GM18907 (cell line): ENCODE measurements around the gene F2RL2.
"Not testable (repeated sequence)": the region's sequence is repeated elsewhere in the genome, so short reads cannot be mapped to it uniquely, and the experiment has no call there.

Experiments used
- ATAC-seq: cut with Tn5 transposase; IDR thresholded peaks from one replicate; pipeline ENCODE4 v1.9.1; 2021; ENCODE audit warnings: mild to moderate bottlenecking, moderate library complexity; ENCODE audit not compliant: unreplicated experiment

The F2RL2 gene

DNA sequence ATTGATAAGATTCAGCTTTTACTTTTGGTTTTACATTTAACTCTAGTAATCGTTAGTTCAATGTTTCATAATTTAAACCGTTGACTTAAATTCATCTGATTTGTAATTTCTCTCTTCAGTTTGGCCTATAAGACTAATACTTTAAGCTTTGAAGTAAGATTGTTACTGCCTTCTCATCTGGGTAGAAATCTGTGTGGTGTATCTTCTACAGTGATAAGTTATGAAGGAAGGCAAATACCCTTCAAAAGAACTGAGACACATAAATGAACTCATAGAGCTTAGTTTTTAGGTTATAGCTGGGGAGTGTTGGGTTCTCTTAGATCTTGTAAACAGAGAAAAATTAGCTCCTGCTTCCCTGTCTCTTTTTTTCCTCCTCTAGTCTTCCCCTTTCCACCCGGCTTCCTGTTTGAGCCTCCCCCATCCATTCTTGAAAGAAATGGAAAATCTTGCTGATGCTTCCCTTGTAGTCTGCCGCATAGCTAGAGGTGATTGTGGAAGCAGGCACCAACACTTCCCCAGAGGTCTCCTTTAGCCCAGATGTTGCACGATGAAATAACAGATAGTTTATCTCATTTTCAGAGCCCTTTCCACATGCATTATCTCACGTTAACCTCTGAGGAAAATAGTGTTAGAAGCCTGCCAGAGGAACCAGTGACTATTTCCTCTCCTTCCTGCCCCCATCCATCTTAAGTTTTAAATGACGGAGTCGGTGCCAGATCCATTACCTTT lies 2.0 kb upstream of the F2RL2 start:
- no peak for ATAC-seq

DNA sequence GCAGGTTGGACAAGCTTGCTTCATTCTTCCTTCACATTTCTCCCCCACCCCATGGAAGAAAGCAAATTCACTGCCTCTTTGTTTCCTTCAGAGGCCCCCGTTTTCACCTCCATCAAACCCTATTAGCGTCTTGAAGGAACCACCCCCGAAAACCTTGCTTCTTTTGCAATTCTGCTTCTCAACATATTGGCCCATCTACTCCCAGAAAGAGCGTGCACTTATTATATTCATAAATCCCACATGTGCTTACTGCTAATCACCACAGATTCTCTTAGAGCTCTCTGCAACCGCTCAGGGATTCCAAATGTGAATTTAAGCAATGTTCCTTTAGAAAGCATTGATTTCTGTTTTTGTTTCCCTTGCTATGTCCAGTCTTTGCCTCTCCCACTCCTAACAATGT lies 1.1 kb downstream of the F2RL2 start:
- ATAC-seq: no peak

DNA sequence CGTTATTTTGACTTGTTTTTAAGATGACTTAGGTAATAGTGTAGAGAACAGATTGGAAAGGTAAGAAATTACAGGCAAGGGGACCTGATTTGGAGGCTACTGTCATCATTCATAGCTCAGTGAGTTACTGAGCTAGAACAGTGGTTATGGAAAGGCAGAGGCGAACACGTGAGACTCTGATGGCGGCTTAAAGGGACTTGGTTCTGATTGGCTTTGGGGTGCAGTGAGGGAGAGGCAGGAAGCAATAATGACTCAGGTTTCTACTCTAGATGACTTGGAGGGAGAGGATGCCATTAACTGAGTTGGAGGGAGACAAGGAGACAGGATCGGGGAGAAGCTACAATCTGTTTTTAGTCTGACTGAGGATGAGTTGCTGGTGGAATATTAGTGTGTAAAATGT lies 3.0 kb downstream of the F2RL2 start:
- no peak for ATAC-seq

DNA sequence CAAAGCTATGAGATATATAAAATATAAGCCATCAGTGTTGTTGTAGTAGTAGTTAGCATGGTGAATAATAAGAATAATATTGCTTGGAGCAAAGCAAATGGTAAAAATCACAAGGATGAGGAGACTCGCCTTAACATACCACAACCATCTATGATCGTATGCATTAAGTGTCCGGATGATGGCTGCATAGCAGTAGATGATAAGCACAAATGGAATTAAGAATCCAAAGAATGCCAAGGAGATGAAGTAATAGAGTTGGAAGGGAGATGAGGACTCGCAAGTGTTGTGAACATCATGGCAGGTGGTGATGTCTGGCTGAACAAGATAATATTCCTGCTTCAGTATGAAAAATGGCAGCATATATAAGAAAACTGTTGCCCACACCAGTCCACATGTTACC lies 5.5 kb downstream of the F2RL2 start:
- no peak for ATAC-seq

DNA sequence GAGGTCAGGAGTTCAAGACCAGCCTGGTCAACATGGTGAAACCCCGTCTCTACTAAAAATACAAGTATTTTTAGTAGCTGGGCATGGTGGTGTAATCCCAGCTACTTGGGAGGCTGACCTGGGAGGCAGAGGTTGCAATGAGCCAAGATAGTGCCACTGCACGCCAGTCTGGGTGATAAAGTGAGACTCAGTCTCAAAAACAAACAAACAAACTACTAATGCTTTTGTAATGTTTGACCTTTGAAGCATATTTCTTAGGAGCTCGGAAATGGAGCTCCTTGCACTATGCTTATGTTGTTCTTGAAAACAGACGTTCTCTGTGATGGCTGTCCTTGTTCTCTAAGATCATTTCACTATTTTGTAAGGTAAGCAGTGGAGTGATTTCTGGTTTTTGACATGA lies 6.0 kb downstream of the F2RL2 start:
- no peak for ATAC-seq

DNA sequence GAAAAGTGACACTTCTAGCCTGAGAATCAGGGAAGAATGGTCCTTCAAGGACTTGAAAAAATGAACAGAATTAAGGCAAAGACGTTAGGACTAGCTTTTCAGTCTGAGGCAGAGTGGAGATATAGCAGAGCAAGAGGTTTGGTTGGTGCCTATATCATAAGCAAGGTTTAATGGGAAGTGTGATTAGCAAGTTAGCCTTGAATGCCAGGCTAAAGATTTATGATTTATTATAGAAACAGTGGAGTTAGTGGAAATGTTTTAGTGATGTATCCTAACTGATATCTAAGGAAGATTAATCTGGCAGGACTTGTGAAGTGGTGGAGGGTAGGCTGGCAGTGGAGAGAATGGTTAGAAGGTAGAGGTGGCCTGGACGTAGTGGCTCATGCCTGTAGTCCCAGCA lies 7.0 kb downstream of the F2RL2 start:
- no peak for ATAC-seq

DNA sequence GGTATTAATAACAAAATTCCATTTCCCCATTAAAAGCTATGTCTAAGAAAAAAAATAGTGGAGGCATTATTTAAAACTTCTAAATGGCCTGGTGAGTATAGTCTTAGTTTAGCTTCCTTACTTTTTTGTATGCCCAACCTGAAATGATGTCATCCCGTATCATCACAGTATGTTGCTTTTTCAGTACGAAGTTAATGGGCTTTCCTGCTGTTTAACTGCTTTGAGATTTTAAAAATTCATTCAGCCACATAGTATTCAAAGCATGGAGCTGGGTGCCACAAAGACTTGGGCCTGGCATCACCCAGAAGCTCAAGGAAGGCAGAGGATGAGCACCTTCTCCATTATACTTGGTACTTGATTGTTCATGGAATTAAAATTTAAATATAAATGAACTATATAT lies 7.4 kb downstream of the F2RL2 start:
- ATAC-seq: no peak

DNA sequence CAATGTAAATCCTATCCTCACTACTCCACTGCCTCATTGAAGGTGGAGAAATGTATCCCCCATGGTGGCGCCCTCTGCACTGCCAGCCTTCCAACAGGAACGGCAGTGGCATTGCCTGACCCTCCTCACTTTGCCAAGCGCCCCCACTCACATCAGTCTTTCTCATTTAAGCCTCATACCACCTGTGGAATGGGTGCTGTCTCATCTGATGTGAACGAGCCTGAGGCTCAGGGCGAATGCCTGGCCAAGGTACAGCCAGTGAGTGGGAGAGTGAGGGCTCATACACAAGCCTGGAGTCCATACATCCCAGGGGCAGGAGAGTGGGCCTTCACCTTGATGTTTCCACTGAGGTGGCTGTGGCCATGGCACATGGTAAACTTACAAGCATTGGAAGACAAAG lies 10.3 kb downstream of the F2RL2 start:
- ATAC-seq: no peak

DNA sequence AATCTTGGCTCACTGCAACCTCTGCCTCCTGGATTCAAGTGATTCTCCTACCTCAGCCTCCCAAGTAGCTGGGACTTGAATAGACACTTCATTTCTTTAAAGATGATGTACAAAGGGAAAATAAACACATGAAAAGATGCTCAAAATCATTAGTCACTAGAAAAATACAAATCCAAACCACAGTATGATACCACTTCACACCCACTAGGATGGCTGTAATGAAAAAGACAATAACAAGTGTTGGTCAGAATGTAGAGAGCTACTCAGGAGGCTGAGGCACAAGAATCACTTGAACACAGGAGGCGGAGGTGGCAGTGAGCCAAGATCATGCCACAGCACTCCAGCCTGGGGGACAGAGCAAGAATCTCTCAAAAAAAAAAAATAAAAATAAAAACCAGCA lies 13.0 kb downstream of the F2RL2 start:
- no peak for ATAC-seq

DNA sequence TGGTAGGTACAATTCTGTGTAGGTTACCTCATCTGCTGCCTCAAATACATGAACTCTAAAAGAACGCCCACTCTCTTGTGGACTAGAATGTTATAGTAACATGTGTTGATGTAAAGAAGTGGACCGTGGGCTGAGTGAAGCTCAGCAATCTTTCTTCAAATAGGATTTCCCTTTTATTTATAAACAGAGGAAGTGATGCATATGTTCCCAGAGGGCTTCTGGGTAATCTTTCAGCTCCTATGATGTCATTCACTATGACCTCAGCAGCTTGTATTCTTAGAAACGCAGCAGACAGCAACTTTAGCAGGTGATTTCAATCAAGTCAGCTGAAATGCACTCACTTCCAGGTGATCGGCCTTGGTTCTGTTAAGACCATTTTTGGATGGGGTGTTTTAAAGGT lies 14.4 kb downstream of the F2RL2 start:
- no peak for ATAC-seq

DNA sequence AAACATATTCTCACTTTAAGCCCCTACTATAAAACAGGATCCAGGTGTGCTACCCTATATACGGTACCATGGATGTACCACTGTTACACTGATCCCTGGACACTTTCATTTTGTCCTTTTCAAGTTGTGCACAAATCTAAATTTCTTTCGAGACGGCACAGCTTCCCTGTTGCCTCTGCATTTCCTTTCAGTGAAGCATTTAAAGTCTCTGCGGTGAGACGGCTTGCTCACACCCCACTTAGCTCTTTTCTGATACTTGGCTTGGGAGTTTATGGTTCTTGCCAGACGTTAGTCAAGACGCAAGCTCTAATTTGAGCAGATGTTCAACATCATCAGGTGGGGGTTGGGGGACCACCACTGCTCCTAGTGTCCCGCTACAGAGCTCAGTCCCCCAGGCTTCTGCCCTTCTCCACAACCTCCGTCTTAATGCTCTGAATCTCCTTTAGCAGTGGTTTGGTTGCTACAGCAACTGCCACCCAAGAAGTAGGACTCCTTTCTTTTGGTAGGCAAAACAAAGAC lies 15.8 kb downstream of the F2RL2 start:
- ATAC-seq: no peak

DNA sequence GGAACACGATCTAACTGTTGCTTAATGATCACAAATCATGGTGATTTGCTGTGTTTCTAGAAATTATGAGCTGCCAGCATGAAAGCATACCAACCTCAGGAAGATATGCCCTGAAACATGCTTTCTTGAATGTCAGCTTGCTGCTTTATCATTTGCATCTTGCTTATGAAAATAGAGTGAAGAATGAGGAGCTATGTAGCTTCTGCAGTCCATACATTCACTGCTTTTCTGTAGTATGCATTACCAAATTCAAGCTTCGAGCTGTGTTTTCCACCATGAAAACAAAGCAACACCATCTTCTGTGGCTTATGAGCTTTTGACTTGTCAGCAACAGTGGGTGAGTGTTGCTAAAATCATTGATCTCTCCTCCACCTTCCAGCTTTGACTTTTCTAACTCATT lies 16.5 kb downstream of the F2RL2 start:
- ATAC-seq: no peak

DNA sequence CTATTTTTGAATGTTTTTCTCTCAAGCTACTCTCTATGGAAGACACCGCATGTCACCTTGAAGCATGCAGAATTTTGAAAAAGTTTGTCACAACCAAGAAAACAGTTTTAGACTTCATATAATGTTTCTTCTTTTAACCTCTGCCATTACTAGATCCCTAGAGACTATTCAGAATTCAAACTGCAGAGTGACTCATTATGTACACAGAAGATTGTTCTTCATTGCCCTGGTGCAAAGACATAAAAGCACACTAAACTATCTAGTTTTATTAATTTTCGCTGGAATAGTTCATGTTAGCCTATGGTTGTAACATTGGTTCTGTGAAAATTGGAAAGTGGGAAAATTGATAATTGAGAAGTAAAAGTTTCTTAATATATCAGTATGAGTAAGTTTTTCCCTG lies 18.4 kb downstream of the F2RL2 start:
- ATAC-seq: no peak

DNA sequence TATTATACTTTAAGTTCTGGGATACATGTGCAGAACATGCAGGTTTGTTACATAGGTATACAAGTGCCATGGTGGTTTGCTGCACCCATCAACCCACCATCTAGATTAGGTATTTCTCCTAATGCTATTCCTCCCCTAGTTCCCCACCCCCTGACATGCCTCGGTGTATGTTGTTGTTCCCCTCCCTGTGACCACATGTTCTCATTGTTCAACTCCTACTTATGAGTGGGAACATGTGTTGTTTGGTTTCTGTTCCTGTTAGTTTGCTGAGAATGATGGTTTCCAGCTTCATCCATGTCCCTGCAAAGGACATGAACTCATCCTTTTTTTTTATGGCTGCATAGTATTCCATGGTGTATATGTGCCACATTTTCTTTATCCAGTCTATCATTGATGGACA lies 19.2 kb downstream of the F2RL2 start:
- not testable (repeated sequence) for ATAC-seq

DNA sequence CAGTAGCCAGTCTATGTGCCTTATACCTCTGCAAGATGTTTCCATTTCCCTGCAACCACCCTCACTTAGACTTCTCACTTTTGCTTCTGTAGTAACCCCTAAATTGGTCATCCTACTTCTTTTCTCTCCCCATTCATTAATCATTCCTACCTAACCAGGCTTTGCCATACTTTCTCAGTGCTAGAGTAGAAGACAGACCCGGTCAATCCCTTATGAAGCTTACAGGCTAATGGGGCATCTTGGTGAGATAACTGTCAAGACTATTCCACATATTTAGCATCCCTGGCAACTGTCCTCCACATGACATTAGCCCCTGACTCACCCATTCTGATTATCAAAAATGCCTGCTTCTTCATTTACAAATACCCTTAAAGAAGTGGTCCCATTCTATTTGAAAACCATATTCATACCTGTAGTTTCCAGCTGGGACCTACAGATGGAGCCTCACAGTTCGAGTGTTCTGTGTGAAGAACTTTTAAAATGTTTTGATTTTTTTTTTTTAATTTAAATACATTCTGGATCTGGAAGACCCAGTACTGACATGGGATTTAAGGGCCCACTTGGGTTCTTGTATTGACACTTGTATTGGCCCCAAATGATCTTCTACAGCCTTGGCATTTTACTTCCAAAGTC lies 21.0 kb downstream of the F2RL2 start:
- no peak for ATAC-seq

DNA sequence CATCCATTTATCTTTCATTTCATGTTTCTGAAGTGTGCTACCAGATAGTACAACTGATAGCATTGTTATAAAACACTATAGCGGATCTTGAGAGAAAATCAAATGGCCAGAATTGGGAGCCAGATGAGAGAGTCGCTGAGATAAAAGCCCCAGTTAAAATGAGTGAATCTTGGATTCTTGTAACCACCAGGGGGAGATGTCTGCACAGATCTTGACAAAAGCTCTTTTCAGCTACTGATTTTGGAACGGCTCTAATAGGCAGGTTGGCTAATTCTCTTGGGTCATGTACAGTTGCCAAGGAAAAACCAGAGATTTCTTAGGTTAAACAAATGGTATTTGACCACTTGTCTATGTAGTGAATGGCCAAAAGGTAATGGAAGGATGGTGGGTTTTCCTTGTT lies 21.7 kb downstream of the F2RL2 start:
- ATAC-seq: no peak

DNA sequence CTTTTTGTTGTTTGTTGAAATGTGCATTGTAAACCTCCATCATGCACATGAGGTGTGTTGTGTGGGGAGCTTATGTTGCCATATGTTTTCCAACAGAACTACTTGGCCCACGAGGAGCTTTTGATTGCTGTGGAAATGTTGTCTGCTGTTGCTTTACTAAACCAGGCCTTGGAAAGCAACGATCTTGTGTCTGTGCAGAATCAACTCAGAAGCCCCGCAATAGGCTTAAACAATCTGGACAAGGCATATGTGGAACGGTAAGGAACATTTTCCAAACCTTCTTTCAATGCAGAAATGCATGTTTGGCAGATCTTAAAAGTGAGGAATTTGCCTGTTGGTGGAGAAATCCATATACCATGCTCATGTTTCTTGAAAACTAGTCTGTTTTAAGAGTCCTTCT lies 22.5 kb downstream of the F2RL2 start:
- ATAC-seq: no peak

DNA sequence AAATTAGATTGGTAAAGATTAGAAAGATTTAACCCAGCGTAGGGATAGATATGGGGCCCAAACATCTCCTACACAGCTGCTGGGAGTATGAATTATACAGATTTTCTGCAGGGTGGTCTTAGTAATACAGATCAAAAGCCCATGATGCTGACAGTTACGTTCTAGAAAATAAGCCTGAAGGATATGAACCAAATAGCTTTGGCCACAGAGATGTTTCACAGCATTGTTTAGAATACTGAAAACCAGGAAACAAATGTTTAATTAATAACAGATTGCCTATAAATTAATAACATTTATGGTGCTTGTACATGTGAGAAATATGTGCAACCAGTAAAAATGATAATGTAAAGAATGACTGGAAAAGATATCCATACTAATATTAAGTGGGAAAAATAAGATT lies 24.7 kb downstream of the F2RL2 start:
- ATAC-seq: no peak

DNA sequence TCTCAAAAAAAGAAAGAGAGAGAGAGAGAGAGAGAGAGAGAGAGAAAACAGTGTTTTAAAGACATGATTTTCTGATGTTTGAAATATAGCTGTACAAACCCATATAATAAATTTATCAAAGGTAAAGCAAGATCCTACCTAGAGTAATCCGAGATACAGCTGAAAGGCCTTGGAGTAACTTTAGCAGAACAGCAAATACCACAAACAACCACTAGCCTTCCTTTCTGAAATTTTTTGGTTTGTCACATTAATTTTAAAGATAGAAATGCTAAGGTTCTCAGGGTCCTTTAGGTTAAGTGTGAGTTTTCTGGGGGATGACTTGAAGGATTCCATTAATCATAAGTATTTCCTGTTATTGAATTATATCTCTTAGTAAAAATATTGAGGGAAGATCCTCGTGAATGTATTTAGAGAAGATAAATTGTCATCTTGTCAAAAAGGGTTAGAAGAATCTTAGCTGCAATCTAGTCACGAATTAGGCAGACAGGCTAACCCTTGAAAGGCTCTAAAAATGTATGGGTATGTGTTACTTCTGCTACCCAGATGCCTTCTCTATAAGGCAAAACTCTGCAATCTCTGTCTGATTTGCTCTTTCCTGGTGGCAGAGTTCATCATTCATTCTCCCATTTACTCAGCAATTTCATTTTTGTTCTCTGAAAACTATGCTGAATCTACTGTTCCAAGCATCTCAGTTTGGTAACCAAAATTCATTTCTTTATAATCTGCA lies 27.3 kb downstream of the F2RL2 start:
- no peak for ATAC-seq

DNA sequence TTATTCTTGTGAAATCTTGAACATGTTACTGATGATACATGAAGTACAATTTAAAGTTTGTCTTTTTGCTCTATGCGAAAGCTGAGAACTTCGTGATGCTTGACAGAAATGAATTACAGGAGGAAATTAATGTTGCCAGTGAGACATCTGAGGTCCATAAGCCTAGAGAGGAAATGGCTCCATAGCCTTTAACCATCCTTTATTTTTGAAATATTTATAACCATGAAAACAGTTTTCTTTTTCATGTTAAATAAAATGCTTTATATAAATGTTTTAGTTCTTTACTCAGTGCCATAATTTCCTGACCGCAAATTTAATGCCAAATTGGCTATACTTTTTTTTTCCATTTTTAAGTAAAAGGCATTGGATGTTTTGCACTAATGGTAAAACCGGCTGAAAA lies 29.1 kb downstream of the F2RL2 start:
- ATAC-seq: no peak

DNA sequence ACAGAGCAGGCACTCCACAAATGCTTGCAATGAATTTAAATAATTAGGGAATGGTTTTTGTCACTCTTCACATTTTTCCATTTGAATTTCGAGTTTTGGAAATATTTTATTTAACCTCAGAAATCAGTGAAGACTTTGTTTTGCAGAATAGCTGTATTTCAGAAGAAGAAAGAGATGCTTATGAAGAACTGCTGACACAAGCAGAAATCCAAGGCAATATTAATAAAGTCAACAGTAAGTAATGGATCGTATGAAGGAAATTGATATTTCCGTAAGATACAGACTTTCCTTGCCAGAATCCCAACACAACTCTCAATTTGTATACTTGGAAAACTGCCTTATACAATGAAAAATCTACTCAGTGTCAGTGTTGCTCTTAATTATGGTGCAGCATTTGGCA lies 30.5 kb downstream of the F2RL2 start:
- ATAC-seq: no peak

DNA sequence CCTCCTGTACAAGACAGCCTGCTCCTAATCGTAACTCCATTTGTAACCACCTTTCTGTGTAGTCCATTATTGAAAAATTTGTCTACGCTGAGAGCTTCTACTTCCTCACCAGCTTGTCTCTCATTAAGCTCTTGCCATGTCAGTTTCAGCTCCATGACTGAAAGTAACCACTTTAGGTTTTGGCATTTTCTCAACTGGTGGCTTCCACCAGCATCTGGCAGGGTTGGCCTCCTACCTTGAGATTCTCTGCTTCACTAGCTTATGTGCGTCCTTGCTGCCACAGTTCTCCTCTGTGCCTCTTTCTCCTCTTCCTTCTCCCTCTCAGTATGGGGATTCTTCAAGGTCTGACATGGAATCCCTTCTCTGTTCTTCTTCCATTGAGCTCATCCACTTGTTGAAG lies 31.8 kb downstream of the F2RL2 start:
- no peak for ATAC-seq
